CD4-positive, alpha-beta T cell treated with Interleukin-15 for 4 hours (primary cell): Measurements from ENCODE around the gene FAM25A.
"Not testable (repeated sequence)": the region's sequence is repeated elsewhere in the genome, so short reads cannot be mapped to it uniquely, and the experiment has no call there.

Experiments used
- DNase-seq: peaks from one replicate; pipeline ENCODE4 v3.0.0-alpha.2; 2020; ENCODE audit warnings: low spot score

Gene FAM25A

GRCh38 chr10:87013528-87013927, 6.6 kb upstream of the FAM25A start:
- not testable (repeated sequence) for DNase-seq

- DNase-seq, result not testable (repeated sequence)
Observed at GRCh38 chr10:87014986-87015716, 4.9 kb upstream of the FAM25A start.

- DNase-seq, result not testable (repeated sequence)
Observed at GRCh38 chr10:87018127-87018526, 2.0 kb upstream of the FAM25A start.

GRCh38 chr10:87019066-87019465, 1.0 kb upstream of the FAM25A start:
- not testable (repeated sequence) for DNase-seq

GRCh38 chr10:87019504-87019903, 590 bp upstream of the FAM25A start:
- DNase-seq, result not testable (repeated sequence)

GRCh38 chr10:87025285-87025958, 5.3 kb downstream of the FAM25A start:
- DNase-seq, result not testable (repeated sequence)

- not testable (repeated sequence) for DNase-seq
Observed at GRCh38 chr10:87026747-87027508, 6.8 kb downstream of the FAM25A start.

- not testable (repeated sequence) for DNase-seq
Observed at GRCh38 chr10:87030419-87030818, 10.3 kb downstream of the FAM25A start.

- DNase-seq, result no peak
Observed at GRCh38 chr10:87030912-87031635, 11.0 kb downstream of the FAM25A start.

- no peak for DNase-seq
Observed at GRCh38 chr10:87036623-87037022, 16.5 kb downstream of the FAM25A start.

GRCh38 chr10:87038286-87038717, 18.2 kb downstream of the FAM25A start:
- DNase-seq, result no peak

GRCh38 chr10:87038786-87039185, 18.7 kb downstream of the FAM25A start:
- no peak for DNase-seq

GRCh38 chr10:87043579-87043978, 23.5 kb downstream of the FAM25A start:
- not testable (repeated sequence) for DNase-seq

- no peak for DNase-seq
Observed at GRCh38 chr10:87045434-87045938, 25.4 kb downstream of the FAM25A start.

GRCh38 chr10:87053111-87053510, 33.0 kb downstream of the FAM25A start:
- no peak for DNase-seq

GRCh38 chr10:87053577-87054181, 33.6 kb downstream of the FAM25A start:
- DNase-seq, result no peak

GRCh38 chr10:87054373-87055295, 34.5 kb downstream of the FAM25A start:
- no peak for DNase-seq

- no peak for DNase-seq
Observed at GRCh38 chr10:87058171-87058570, 38.1 kb downstream of the FAM25A start.

GRCh38 chr10:87059401-87059800, 39.3 kb downstream of the FAM25A start:
- no peak for DNase-seq

- no peak for DNase-seq
Observed at GRCh38 chr10:87060280-87060928, 40.3 kb downstream of the FAM25A start.
